K562 (cell line): Measurements from ENCODE around the gene INO80C. TPM values are rescaled to one million over a fixed set of nuclear protein-coding genes. Genes with fewer than 3 reads are reported as not detected.
A peak's percentile ranks its signal among the peaks of the same experiment; 100 is the strongest.

Experiments used
- ETS2 ChIP-seq: IDR thresholded peaks from 2 replicates; pipeline ENCODE4 v1.6.1; 2016; ENCODE audit warnings: borderline replicate concordance, missing genetic modification characterization, mild to moderate bottlenecking, moderate library complexity, missing compliant biosample characterization; ENCODE audit not compliant: poor library complexity, severe bottlenecking
- ETV1 ChIP-seq: fragments of 450-650 bp; conservative IDR thresholded peaks from 2 replicates; pipeline ENCODE4 v1.6.1; 2016; ENCODE audit warnings: missing genetic modification characterization, control low read depth, low read depth, missing compliant biosample characterization
- FIP1L1 ChIP-seq: fragments of 200-400 bp; formaldehyde crosslinking; IDR thresholded peaks from 2 replicates; pipeline ENCODE4 v1.6.1; 2018; ENCODE audit warnings: mild to moderate bottlenecking, low read depth, low read length; ENCODE audit not compliant: poor library complexity, severe bottlenecking
- GTF2E2 ChIP-seq: fragments of 200-800 bp; sonication (Bioruptor generic); IDR thresholded peaks from 2 replicates; pipeline ENCODE4 v1.6.1; 2016; ENCODE audit warnings: missing genetic modification characterization, missing compliant biosample characterization
- KLF16 ChIP-seq: IDR thresholded peaks from 2 replicates; pipeline ENCODE4 v1.6.1; 2016; ENCODE audit warnings: antibody characterized with exemption
- LCOR ChIP-seq: sonication (generic); formaldehyde crosslinking; IDR thresholded peaks from 2 replicates; pipeline ENCODE4 v1.8.0; 2022; ENCODE audit warnings: mild to moderate bottlenecking, missing genetic modification reagents
- MBD2 ChIP-seq: sonication (generic); IDR thresholded peaks from 2 replicates; pipeline ENCODE4 v1.6.1; 2016; ENCODE audit warnings: low read depth, borderline replicate concordance
- PKNOX1 ChIP-seq: fragments of 450-650 bp; IDR thresholded peaks from 2 replicates; pipeline ENCODE4 v1.6.1; 2016
- PYGO2 ChIP-seq: fragments of 450-650 bp; IDR thresholded peaks from 2 replicates; pipeline ENCODE4 v1.6.1; 2016; ENCODE audit warnings: mild to moderate bottlenecking, missing genetic modification characterization, moderate library complexity, missing compliant biosample characterization
- RCOR1 ChIP-seq, 2 experiments: IDR thresholded peaks; 2 replicates each; pipeline ENCODE4 v1.6.1; 2012; ENCODE audit warnings: low read depth in 2 of 2, low read length in 2 of 2, borderline replicate concordance in 1 of 2, improper control_type of control experiment in 1 of 2
- SIN3B ChIP-seq: fragments of 450-650 bp; IDR thresholded peaks from 2 replicates; pipeline ENCODE4 v1.6.1; 2017; ENCODE audit warnings: low read depth, mild to moderate bottlenecking, moderate library complexity
- SMARCA4 ChIP-seq: fragments of 450-650 bp; IDR thresholded peaks from 2 replicates; pipeline ENCODE4 v1.6.1; 2016
- XRCC4 ChIP-seq: IDR thresholded peaks from one replicate; pipeline ENCODE4 v1.6.1; 2011; ENCODE audit not compliant: insufficient read depth, insufficient read length; ENCODE audit errors: extremely low read depth
- ZBTB11 ChIP-seq, 3 experiments: fragments of 200-800 bp in 1 of 3; fragments of 250-450 bp in 1 of 3; fragments of 450-650 bp in 1 of 3; sonication (Bioruptor Pico) in 1 of 3; sonication (Bioruptor generic) in 1 of 3; formaldehyde crosslinking in 1 of 3; IDR thresholded peaks; 2 replicates each; pipeline versions ENCODE4 v1.6.1 to v1.8.0; 2016 to 2022; ENCODE audit warnings: mild to moderate bottlenecking in 2 of 3, missing genetic modification characterization in 2 of 3, missing compliant biosample characterization in 1 of 3, moderate library complexity in 1 of 3
- polyA plus RNA-seq, 8 experiments: library from polyadenylated mRNA; depleted of rRNA in 4 of 8; stranded (reverse) in 5 of 8; unstranded in 3 of 8; fragments of >200 nt; fragmentation: Nextera tagmentation in 2 of 8; fragmentation: Illumina TruSeq in 1 of 8; extraction: Ambion mirVana in 2 of 8; extraction: Trizol in 1 of 8; gene quantifications; 2 replicates each; pipeline versions ENCODE4 v1.2.1 to v1.2.3, GENCODE V29; 2011 to 2014; ENCODE audit warnings: inconsistent platforms in 1 of 8, missing spikeins in 1 of 8
- total RNA-seq, 7 experiments: library from RNA; depleted of rRNA in 6 of 7; stranded (reverse); fragments of >200 nt in 6 of 7; fragmentation: Illumina TruSeq in 2 of 7; extraction: Trizol in 2 of 7; gene quantifications; 2 replicates each; pipeline versions ENCODE4 v1.2.1 to v1.2.3, GENCODE V29; 2011 to 2021; ENCODE audit warnings: low replicate concordance in 1 of 7

INO80C gene
- total and polyA plus RNA-seq, 9 of the 15 experiments (the other 6 are each of a cell fraction or from before 2014, with no cell fraction given): 14.3 to 53.3 (median 46.6) TPM

DNA sequence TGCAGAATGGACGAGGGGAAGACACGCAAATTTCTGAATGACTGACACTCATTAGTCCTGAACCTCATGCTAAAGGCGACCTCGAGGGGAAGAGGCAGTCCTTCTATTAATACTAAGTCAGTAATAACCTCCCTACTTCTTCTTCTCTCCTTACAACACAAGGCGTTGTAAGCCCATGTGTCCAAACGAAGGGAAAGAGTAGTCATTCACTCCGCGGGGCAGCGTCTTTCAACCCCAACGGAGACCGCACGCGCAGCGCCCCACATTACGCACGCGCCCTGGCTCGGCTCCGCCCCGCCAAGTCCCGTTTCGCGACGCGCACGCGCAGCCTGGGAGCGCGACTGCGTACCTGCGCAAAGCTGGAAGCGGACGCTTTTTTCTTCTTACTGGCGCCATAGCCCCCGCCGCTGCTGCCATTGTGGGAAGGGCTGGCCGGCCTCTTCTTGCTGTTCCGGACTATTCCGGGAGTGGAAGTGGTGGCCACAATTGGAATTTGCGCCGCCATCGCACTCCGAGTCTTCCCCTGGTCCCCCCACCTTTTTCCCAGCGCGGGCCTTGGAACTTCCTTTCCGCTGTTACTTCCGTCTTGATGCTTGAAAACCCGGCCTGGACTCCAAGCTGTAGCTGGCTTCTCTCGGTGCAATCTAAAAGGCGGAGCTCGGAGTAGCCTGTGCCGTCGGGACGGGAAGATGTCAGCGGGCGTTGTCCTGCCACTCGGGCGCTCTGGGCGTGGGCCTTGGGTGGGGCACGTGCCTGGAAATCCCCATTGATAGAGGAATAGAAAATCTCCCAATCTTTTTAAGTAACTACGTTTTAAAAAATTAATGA lies at the start of gene INO80C (continued):
- peak in 1 of 3 experiments; percentile 85; a peak in 2 of 6 replicates for TF ChIP-seq ZBTB11 (CRISPR knock-in tag; IDR thresholded peaks at IDR 0.05)
- TF ChIP-seq KLF16: peak; percentile 4; the same call in 1 of the 2 replicates
- TF ChIP-seq GTF2E2 (tag): peak; percentile 95; the same call in 1 of the 2 replicates
- peak; percentile 80 for TF ChIP-seq MBD2
- peak; percentile 69; the same call in 1 of the 2 replicates for TF ChIP-seq LCOR (CRISPR knock-in tag)
- TF ChIP-seq XRCC4: no peak
- TF ChIP-seq FIP1L1: peak; percentile 93
- peak; percentile 98 for TF ChIP-seq ETV1 (tag)
- peak; percentile 68 for TF ChIP-seq SIN3B
- peak; percentile 62; the same call in 1 of the 2 replicates for TF ChIP-seq SMARCA4
- TF ChIP-seq ETS2: no peak
- TF ChIP-seq RCOR1 (IDR thresholded peaks at IDR 0.05; ENCODE audit: borderline replicate concordance in 1 of 2, low read depth in 2 of 2, low read length in 2 of 2): peak; percentile 72 to 93
- TF ChIP-seq PYGO2 (tag): 0 out of 2 replicates have a peak, but pooled peaks have one; percentile 10
- TF ChIP-seq PKNOX1: peak; percentile 84
